H1 (cell line): ENCODE results near the gene ASTL. TPM values are rescaled to one million over a fixed set of nuclear protein-coding genes. Genes with fewer than 3 reads are reported as not detected.

Experiments
- CTCF ChIA-PET: fragments of 300-600 bp; sonication (Branson Sonifier 250); formaldehyde crosslinking; loops from one replicate; lab custom pipeline; 2021; ENCODE audit not compliant: partially characterized antibody; lab: Charles Lee
- POLR2A ChIA-PET: fragments of 300-600 bp; sonication (Branson Sonifier 250); formaldehyde crosslinking; loops from one replicate; lab custom pipeline; 2021; ENCODE audit warnings: inconsistent platforms; ENCODE audit not compliant: partially characterized antibody; lab: Charles Lee
- DNase-seq, 2 experiments: peaks; one replicate each; pipeline versions ENCODE4 v3.0.0 to v3.0.0-alpha.2; 2010 to 2022; ENCODE audit warnings: low spot score in 2 of 2, low read depth in 1 of 2, mixed read lengths in 1 of 2
- FAIRE-seq: peaks from 2 replicates; lab custom pipeline; 2011; peaks lifted over from hg19 to GRCh38; lab: Jason Lieb, UNC
- H2AFZ ChIP-seq: 2 replicates; pipeline ENCODE4 v1.8.1; 2012; ENCODE audit warnings: low read length, inconsistent platforms
- H2AK5ac ChIP-seq: 2 replicates; pipeline ENCODE4 v1.6.1; 2013; ENCODE audit warnings: low read depth, low read length
- H2BK120ac ChIP-seq: replicated peaks from 2 replicates; pipeline ENCODE3; 2013; ENCODE audit warnings: low read depth, low read length, inconsistent platforms
- H2BK12ac ChIP-seq: 2 replicates; pipeline ENCODE4 v1.6.1; 2013; ENCODE audit warnings: low read depth, low read length
- H2BK15ac ChIP-seq: 2 replicates; pipeline ENCODE4 v1.6.1; 2013; ENCODE audit warnings: low read length
- H2BK20ac ChIP-seq: 2 replicates; pipeline ENCODE4 v1.6.1; 2013; ENCODE audit warnings: low read length
- H2BK5ac ChIP-seq: 2 replicates; pipeline ENCODE4 v1.6.1; 2013; ENCODE audit warnings: low read depth, low read length
- H3K14ac ChIP-seq: 2 replicates; pipeline ENCODE4 v1.6.1; 2013; ENCODE audit warnings: inconsistent platforms; ENCODE audit not compliant: insufficient read length
- H3K18ac ChIP-seq: 2 replicates; pipeline ENCODE4 v1.6.1; 2013; ENCODE audit warnings: low read length; ENCODE audit errors: extremely low read depth
- H3K23ac ChIP-seq: 2 replicates; pipeline ENCODE4 v1.6.1; 2013; ENCODE audit warnings: inconsistent platforms; ENCODE audit not compliant: insufficient read length
- H3K23me2 ChIP-seq: 2 replicates; pipeline ENCODE4 v1.6.1; 2013; ENCODE audit warnings: low read depth, low read length
- H3K27ac ChIP-seq: 2 replicates; pipeline ENCODE4 v1.6.1; 2011; ENCODE audit warnings: low read depth, low read length, inconsistent platforms
- H3K27me3 ChIP-seq, 4 experiments: replicated peaks in 1 of 4; 1 replicate in 1 of 4; 2 replicates in 3 of 4; pipeline versions ENCODE4 v1.6.1 to v1.8.1; 2011 to 2013; ENCODE audit warnings: low read length in 3 of 4, mild to moderate bottlenecking in 3 of 4, inconsistent platforms in 2 of 4, mixed read lengths in 2 of 4, moderate library complexity in 1 of 4; ENCODE audit not compliant: control insufficient read depth in 3 of 4, insufficient read depth in 3 of 4; ENCODE audit errors: extremely low read depth in 1 of 4
- H3K36me3 ChIP-seq, 4 experiments: 2 replicates each; pipeline versions ENCODE4 v1.6.1 to v1.8.1; 2011 to 2013; ENCODE audit warnings: mild to moderate bottlenecking in 4 of 4, low read length in 3 of 4, moderate library complexity in 2 of 4, control low read depth in 1 of 4, inconsistent platforms in 1 of 4; ENCODE audit not compliant: insufficient read depth in 4 of 4, control insufficient read depth in 2 of 4
- H3K4ac ChIP-seq: replicated peaks from 2 replicates; pipeline ENCODE3; 2013; ENCODE audit warnings: low read length, low read depth, mixed read lengths, inconsistent platforms; ENCODE audit not compliant: insufficient read length
- H3K4me1 ChIP-seq, 4 experiments: replicated peaks in 1 of 4; 1 replicate in 1 of 4; 2 replicates in 3 of 4; pipeline versions ENCODE4 v1.6.1 to v1.8.1; 2011 to 2013; ENCODE audit warnings: low read length in 3 of 4, inconsistent platforms in 2 of 4, mixed read lengths in 1 of 4; ENCODE audit not compliant: insufficient read depth in 4 of 4, control insufficient read depth in 3 of 4
- H3K4me2 ChIP-seq, 2 experiments: 2 replicates each; pipeline versions ENCODE4 v1.6.1 to v1.8.1; 2011 to 2013; ENCODE audit warnings: low read depth in 2 of 2, low read length in 2 of 2, control low read depth in 1 of 2, inconsistent platforms in 1 of 2, mild to moderate bottlenecking in 1 of 2; ENCODE audit not compliant: insufficient read depth in 1 of 2
- H3K4me3 ChIP-seq, 4 experiments: fragments of 200-600, 300-600 bp in 1 of 4; sonication (generic), shearing (Covaris generic), sonication (Bioruptor Twin) in 1 of 4; 2 replicates each; pipeline versions ENCODE4 v1.5.1 to v1.8.1; 2011 to 2016; ENCODE audit warnings: low read length in 4 of 4, low read depth in 3 of 4, control low read depth in 2 of 4, inconsistent platforms in 2 of 4, mild to moderate bottlenecking in 2 of 4, mixed read lengths in 1 of 4, moderate library complexity in 1 of 4; ENCODE audit not compliant: insufficient read depth in 2 of 4; ENCODE audit errors: extremely low read depth in 1 of 4
- H3K56ac ChIP-seq: replicated peaks from 2 replicates; pipeline ENCODE3; 2013; ENCODE audit warnings: low read depth, mild to moderate bottlenecking, mixed read lengths, low read length, inconsistent platforms; ENCODE audit not compliant: insufficient read length
- H3K79me1 ChIP-seq: 2 replicates; pipeline ENCODE4 v1.6.1; 2013; ENCODE audit warnings: low read depth, low read length, control low read depth
- H3K79me2 ChIP-seq, 2 experiments: 2 replicates each; pipeline versions ENCODE4 v1.6.1 to v1.8.1; 2012 to 2013; ENCODE audit warnings: low read length in 2 of 2, mild to moderate bottlenecking in 2 of 2, inconsistent platforms in 1 of 2; ENCODE audit not compliant: insufficient read depth in 2 of 2, control insufficient read depth in 1 of 2
- H3K9ac ChIP-seq, 4 experiments: replicated peaks in 1 of 4; 1 replicate in 1 of 4; 2 replicates in 3 of 4; pipeline versions ENCODE4 v1.6.1 to v1.8.1; 2011 to 2013; ENCODE audit warnings: low read depth in 3 of 4, low read length in 3 of 4, control low read depth in 2 of 4, mild to moderate bottlenecking in 2 of 4, moderate library complexity in 2 of 4, inconsistent platforms in 1 of 4; ENCODE audit errors: extremely low read depth in 1 of 4
- H3K9me3 ChIP-seq, 2 experiments: 2 replicates each; pipeline versions ENCODE4 v1.6.1 to v1.8.1; 2012 to 2013; ENCODE audit warnings: mild to moderate bottlenecking in 2 of 2, moderate library complexity in 2 of 2, control low read depth in 1 of 2, inconsistent platforms in 1 of 2, low read depth in 1 of 2, low read length in 1 of 2, mixed read lengths in 1 of 2; ENCODE audit not compliant: insufficient read depth in 2 of 2
- H4K20me1 ChIP-seq, 2 experiments: replicated peaks in 1 of 2; 2 replicates each; pipeline versions ENCODE3 to v1.8.1; 2011 to 2013; ENCODE audit warnings: inconsistent platforms in 2 of 2, low read length in 2 of 2, mild to moderate bottlenecking in 1 of 2; ENCODE audit not compliant: insufficient read depth in 2 of 2, control insufficient read depth in 1 of 2
- H4K5ac ChIP-seq: 2 replicates; pipeline ENCODE4 v1.6.1; 2013; ENCODE audit warnings: low read length, low read depth, mixed read lengths, inconsistent platforms; ENCODE audit not compliant: insufficient read length
- H4K8ac ChIP-seq: 2 replicates; pipeline ENCODE4 v1.8.0; 2013; ENCODE audit warnings: mild to moderate bottlenecking, moderate library complexity, low read length, inconsistent platforms; ENCODE audit not compliant: insufficient read depth; ENCODE audit errors: extremely low read depth
- H4K91ac ChIP-seq: replicated peaks from 2 replicates; pipeline ENCODE3; 2013; ENCODE audit warnings: low read length, mixed read lengths, inconsistent platforms; ENCODE audit not compliant: insufficient read length
- CBX8 ChIP-seq: fragments of 300-800, 300-1000 bp; sonication (generic); IDR thresholded peaks from 2 replicates; pipeline ENCODE4 v1.7.1; 2016; ENCODE audit warnings: low read depth, low read length, borderline replicate concordance
- CTCF ChIP-seq, 3 experiments: IDR thresholded peaks; 1 replicate in 2 of 3; 2 replicates in 1 of 3; pipeline versions ENCODE4 v1.5.1 to v1.6.1; 2011; ENCODE audit warnings: low read length in 3 of 3, mild to moderate bottlenecking in 3 of 3, inconsistent platforms in 2 of 3, low read depth in 1 of 3, moderate library complexity in 1 of 3; ENCODE audit not compliant: insufficient read depth in 1 of 3; ENCODE audit errors: control extremely low read depth in 1 of 3
- PHF8 ChIP-seq: fragments of 200-600 bp; sonication (generic); conservative IDR thresholded peaks from 2 replicates; pipeline ENCODE4 v1.7.1; 2012; ENCODE audit warnings: low read depth, mild to moderate bottlenecking, inconsistent platforms, low read length, moderate library complexity
- WGBS, 2 experiments: shearing (Covaris generic) in 1 of 2; methylation state at CpG; one replicate each; pipeline versions ENCODE4 v1.1.6 to v1.1.7; 2013 to 2015; ENCODE audit warnings: low lambda C conversion rate in 2 of 2, mixed read lengths in 2 of 2, inconsistent platforms in 1 of 2, low coverage in 1 of 2, missing lambda C conversion rate in 1 of 2; ENCODE audit not compliant: insufficient replicate concordance in 2 of 2, insufficient coverage in 1 of 2, insufficient read length in 1 of 2; ENCODE audit errors: extremely low coverage in 1 of 2, missing lambda C conversion rate in 1 of 2; 5-methylcytosine and 5-hydroxymethylcytosine counted together
- polyA plus RNA-seq, 7 experiments: library from polyadenylated mRNA; depleted of rRNA in 3 of 7; stranded (reverse) in 5 of 7; unstranded in 2 of 7; fragments of >200 nt in 5 of 7; fragments of 200-250 nt in 2 of 7; gene quantifications; 1 replicate in 5 of 7; 2 replicates in 1 of 7; 4 replicates in 1 of 7; pipeline versions ENCODE4 v1.2.1 to v1.2.3, GENCODE V29; 2011 to 2013; ENCODE audit warnings: missing spikeins in 2 of 7, mixed read lengths in 2 of 7
- total RNA-seq: library from RNA; stranded (reverse); fragmentation: NEBNext Ultra II Directional; extraction: Animal tissue kit (Norgen Biotek cat#: 25700); gene quantifications from 2 replicates; pipeline ENCODE4 v1.2.1, GENCODE V29; 2021

Gene ASTL
- total and polyA plus RNA-seq, 2 of the 8 experiments (the other 6 are each of a cell fraction or from before 2014, with no cell fraction given) = 0.60 to 1.4 TPM

GRCh38 chr2:96083989-96084857, 54.1 kb downstream of the ASTL start:
- Histone ChIP-seq H2BK20ac (no peak overlapping the region), H3K23me2 (no peaks in the 10 kb centered on the region), H4K91ac (no peak overlapping the region), H3K36me3 (no peaks in the 10 kb centered on the region), H3K4me2 (no peak overlapping the region), H2AK5ac (no peak overlapping the region), H3K27me3 (no peaks in the 10 kb centered on the region), H2BK120ac (no peak overlapping the region), H3K79me1 (no peaks in the 10 kb centered on the region), H3K79me2 (no peaks in the 10 kb centered on the region), H3K14ac (no peak overlapping the region), H3K4me3 (no peak overlapping the region), H3K56ac (no peak overlapping the region), H4K20me1 (no peaks in the 10 kb centered on the region), H2BK15ac (no peak overlapping the region), H2BK5ac (no peak overlapping the region), H3K27ac (no peak overlapping the region), H3K9ac (no peak overlapping the region), H4K8ac (peak overlapping the region; percentile 51; the same call in 1 of the 2 replicates), H4K5ac (no peak overlapping the region), H3K9me3 (no peaks in the 10 kb centered on the region), H2BK12ac (no peak overlapping the region), H2AFZ (no peak overlapping the region), H3K4ac (no peak overlapping the region), H3K18ac (no peak overlapping the region), H3K4me1 (peaks cover 0 to 2% (median under 1%) of the 10 kb centered on the region in 4 experiments; a peak in 2 of 7 replicates), H3K23ac (no peak overlapping the region)
- FAIRE-seq (no peak), DNase-seq (peak in 1 of 2 experiments; percentile 38)
- TF ChIP-seq CTCF (IDR thresholded peaks at IDR 0.05; ENCODE audit: control extremely low read depth in 1 of 3, insufficient read depth in 1 of 3, low read depth in 1 of 3, low read length in 3 of 3) (no peak), PHF8 (no peak), CBX8 (no peak)
- POLR2A ChIA-PET = no interaction called here
- 89% methylated on average over 22 of the region's 22 CpGs; no CpG with 5 or more reads in 1 of the 2 experiments for WGBS, 2 experiments
- CTCF ChIA-PET = interaction anchor here (0.7 kb wide), 1 partner anchor 20 kb away, joined by 5 read pairs; no protein-coding TSS in a partner anchor
